HG02623 (cell line): Measurements from ENCODE around the gene ENKUR.

Experiments
- ATAC-seq: cut with Tn5 transposase; IDR thresholded peaks from one replicate; pipeline ENCODE4 v1.9.1; 2021; ENCODE audit warnings: moderate library complexity; ENCODE audit not compliant: unreplicated experiment

Gene ENKUR, protein sequence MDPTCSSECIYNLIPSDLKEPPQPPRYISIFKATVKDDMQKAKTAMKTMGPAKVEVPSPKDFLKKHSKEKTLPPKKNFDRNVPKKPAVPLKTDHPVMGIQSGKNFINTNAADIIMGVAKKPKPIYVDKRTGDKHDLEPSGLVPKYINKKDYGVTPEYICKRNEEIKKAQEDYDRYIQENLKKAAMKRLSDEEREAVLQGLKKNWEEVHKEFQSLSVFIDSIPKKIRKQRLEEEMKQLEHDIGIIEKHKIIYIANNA

GRCh38 chr10:25015828-25016375 lies at the start of gene ENKUR:
ENKUR (minus strand) TSS chr10:25016158; CDS start chr10:25015936, 222 bp downstream.
- peak; percentile 59 for ATAC-seq

- ATAC-seq: no peak
These were observed 48.4 kb upstream of the ENKUR start for GRCh38 chr10:25064401-25064800.

DNA sequence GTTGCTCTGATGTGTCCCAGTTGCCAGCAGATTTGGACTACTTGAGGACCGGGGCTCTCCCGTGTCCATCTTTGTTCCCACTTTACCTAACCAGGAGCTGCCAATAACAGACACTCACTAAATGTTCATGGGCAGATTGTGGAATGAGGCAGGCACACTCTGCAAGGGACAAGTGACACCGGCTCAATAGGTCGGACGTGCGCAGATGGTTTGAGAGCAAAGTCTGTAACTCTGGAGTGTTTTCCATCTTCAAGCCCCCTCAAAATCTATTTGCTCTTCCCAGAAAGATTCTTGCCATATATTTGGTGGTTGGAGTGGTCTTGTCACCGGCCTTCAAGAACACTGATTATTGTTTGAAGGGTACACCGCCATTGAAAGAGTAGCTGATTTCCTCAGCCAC lies 47.7 kb upstream of the ENKUR start:
- ATAC-seq: no peak

DNA sequence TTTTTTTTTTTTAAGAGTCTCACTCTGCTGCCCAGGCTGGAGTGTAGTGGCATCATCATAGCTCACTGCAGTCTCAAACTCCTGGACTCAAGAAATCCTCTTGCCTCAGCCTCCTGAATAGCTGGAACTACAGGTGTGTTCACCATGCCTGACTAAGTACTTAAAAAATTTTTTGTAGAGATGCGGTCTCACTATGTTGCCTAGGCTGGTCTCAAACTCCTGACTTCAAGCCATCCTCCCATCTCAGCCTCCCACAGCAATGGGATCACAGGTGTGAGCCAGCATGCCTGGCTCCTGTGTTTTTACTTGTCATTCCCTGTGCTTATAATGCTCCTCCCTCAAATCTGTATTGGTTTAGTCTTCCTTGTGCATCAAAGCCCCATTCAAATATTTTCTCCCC lies 47.2 kb upstream of the ENKUR start:
- ATAC-seq: no peak

GRCh38 chr10:25061711-25062449 lies 45.9 kb upstream of the ENKUR start:
- no peak for ATAC-seq

DNA sequence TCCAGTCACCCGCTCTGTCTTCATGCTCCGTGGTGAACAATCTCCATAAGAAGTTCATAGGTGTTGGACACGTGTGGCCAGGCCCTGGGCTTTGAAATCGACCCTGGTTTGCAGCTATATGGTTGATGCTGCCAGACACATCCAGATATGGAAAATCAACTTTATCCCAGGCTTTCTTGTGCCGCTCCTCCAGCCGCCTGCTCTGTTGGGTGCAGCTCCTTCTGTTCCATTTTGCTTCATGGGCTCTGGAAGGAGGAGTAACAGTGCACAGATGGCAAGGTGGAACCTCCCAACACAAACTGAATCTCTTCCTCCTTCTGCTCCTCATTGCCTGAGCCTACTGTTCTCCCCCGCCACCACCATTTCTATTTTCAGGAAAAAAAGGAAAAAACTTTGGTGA lies 45.2 kb upstream of the ENKUR start:
- no peak for ATAC-seq

- ATAC-seq: no peak
These were observed 44.0 kb upstream of the ENKUR start for GRCh38 chr10:25059990-25060389.

- ATAC-seq: no peak
These were observed 41.9 kb upstream of the ENKUR start for GRCh38 chr10:25057886-25058285.

DNA sequence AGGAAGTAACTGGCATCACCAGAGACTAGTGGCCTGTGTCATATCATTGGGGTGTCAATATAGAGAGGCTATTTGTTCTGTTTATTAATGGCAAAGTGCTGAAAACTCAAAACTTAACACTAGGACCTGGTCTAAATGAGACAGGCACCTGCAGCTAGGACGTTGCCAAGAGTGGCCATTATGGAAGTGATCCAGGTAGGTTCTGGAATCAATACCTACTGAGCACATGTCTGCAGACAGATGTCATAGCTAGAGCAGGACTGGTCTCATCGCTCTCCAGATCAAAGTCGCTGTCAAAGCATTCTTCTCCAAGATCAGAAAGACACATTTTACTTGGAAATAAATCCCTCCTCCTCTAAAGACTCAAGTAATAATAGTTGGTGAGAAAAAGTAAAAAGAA lies 40.8 kb upstream of the ENKUR start:
- no peak for ATAC-seq

GRCh38 chr10:25052012-25052411 lies 36.1 kb upstream of the ENKUR start:
- no peak for ATAC-seq

DNA sequence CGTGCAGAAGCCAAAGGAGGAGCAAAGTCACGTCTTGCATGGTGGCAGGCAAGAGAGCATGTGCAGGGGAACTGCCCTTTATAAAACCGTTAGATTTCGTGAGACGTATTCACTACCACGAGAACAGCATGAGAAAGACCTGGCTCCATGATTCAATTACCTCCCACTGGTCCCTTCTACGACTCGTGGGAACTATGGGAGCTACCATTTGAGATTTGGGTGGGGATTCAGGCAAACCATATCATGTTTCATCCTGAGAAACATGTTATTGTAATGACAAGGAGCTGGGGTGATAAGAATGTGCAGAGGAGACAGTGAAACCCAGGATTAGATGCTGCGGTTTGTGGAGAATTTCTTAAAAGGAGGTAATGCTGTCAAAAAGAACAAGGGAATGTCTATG lies 34.4 kb upstream of the ENKUR start:
- ATAC-seq: no peak

GRCh38 chr10:25049966-25050365 lies 34.0 kb upstream of the ENKUR start:
- ATAC-seq: no peak

DNA sequence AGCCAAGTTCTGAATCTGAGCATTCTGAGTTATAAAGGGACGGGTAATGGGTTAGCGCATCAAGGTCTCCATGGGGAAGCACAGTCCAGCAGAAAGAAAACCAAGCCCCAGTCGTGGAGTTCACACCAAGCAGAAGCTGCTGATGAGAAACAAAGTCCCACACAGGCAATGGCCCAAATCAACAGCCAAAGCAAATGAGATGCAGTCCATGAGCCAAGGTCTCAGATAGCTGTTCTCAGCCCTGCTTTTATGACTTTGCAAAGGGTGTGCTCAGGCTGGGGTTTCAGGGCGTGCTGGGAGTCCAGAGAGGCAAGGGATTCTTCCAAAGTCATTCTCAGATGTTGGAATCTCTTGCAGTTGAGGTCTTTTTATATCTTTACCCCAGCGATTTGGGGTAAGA lies 32.5 kb upstream of the ENKUR start:
- ATAC-seq: no peak

DNA sequence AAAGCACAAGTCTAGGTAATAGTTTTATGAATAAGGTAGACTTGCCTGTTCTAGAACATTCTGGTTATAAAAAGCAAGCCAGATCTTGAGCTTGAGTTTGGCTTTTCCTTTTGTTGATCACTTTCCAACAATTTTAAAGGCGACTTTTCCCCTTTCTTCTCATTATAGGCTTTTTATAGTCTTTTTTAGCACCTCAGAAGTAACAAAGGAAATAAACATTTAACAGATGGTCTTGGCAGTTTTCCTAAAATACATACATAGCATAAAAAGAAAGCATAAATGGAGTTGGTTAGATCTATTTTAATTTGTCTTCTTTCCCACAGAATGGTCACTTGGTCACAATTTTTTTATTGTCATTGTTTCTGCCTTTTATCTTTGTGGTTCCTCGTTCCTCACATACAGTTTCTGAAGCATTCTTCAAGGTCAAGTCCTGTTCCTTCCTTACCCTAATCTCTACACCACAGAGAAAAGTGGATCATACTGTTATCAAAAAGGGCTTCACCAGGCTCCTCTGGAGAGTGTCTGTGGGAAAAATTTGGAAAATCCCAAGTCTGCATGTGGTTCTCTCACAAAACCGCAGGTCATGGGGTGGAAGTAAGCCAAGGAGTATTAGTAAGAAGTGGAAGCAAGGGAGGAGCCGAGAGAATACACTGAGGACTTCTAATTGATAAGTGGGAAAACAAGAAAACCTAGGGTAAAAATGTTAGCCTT lies 31.8 kb upstream of the ENKUR start:
- no peak for ATAC-seq

- no peak for ATAC-seq
These were observed 31.1 kb upstream of the ENKUR start for GRCh38 chr10:25047088-25047487.

DNA sequence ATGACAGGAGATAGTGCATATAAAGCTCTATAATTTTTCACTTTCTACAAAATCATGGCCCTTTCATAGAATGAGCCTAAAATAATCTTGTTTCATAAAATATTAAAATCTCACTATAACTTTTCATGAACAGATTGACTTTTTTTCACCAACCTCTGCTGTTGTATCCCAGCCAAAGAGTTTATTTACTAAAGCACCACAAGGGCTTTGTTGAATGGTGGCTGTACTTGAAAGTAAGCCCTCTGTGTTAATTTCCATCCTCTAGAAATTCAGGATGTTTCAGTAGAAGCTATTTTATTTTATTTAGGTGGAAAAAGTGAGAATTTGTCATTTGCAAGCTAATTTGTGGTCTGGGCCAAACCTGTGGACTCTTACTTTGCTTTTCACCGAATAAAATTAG lies 30.7 kb upstream of the ENKUR start:
- ATAC-seq: no peak

GRCh38 chr10:25039531-25039930 lies 23.6 kb upstream of the ENKUR start:
- ATAC-seq: no peak

GRCh38 chr10:25038325-25038724 lies 22.4 kb upstream of the ENKUR start:
- no peak for ATAC-seq

DNA sequence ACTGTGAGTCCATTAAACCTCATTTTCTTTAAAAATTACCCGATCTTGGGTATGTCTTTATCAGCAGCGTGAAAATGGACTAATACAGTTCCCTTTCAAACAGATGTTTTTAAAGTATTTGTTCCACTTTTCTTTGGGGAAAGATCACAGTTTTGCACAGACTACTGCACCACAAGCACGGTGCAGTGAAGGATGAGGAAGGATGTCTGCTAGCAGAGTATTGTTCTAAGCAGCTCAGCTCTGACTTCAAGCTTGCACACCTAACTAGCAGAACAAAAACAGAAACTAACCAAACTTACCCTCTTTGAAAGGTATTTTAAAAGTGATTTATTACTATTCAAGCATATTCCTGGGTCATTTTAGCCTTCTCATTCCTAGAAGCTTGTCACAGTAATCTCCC lies 20.4 kb upstream of the ENKUR start:
- ATAC-seq: no peak

GRCh38 chr10:25029519-25029918 lies 13.6 kb upstream of the ENKUR start:
- ATAC-seq: no peak

GRCh38 chr10:25028711-25029110 lies 12.8 kb upstream of the ENKUR start:
- no peak for ATAC-seq

GRCh38 chr10:25026463-25026862 lies 10.5 kb upstream of the ENKUR start:
- no peak for ATAC-seq
